ENCODE measurements around the gene EFCAB9.

GRCh38 chr5:172170251-172170701, 23.7 kb upstream of the EFCAB9 start:
- TF ChIP-seq JUND (IDR thresholded peaks at IDR 0.05) (no peak), CBX3 (IDR thresholded peaks at IDR 0.05; ENCODE audit: low read depth) (no peak), SRF (IDR thresholded peaks at IDR 0.05; ENCODE audit: low read depth) (no peak)
